Type B pancreatic cell (in vitro differentiated cells): Measurements from ENCODE around the gene EMSY. TPM values are rescaled to one million over a fixed set of nuclear protein-coding genes. Genes with fewer than 3 reads are reported as not detected.

ENCODE experiments used
- DNase-seq: peaks from one replicate; pipeline ENCODE4 v3.0.0; 2021; ENCODE audit warnings: mixed read lengths; ENCODE audit not compliant: unreplicated experiment; ENCODE audit errors: extremely low spot score
- H3K27ac Mint-ChIP-seq: 2 replicates; pipeline ENCODE4 v1.8.0; 2021; ENCODE audit warnings: mild to moderate bottlenecking, mixed read lengths
- H3K27me3 Mint-ChIP-seq: 2 replicates; pipeline ENCODE4 v1.8.0; 2021; ENCODE audit warnings: mixed read lengths
- H3K36me3 Mint-ChIP-seq: 2 replicates; pipeline ENCODE4 v1.8.0; 2021; ENCODE audit warnings: mixed read lengths
- H3K4me1 Mint-ChIP-seq: one replicate; pipeline ENCODE4 v1.8.0; 2021; ENCODE audit warnings: mixed read lengths; ENCODE audit not compliant: unreplicated experiment
- H3K4me3 Mint-ChIP-seq: 2 replicates; pipeline ENCODE4 v1.8.0; 2021; ENCODE audit warnings: mild to moderate bottlenecking, mixed read lengths
- H3K9me3 Mint-ChIP-seq: 2 replicates; pipeline ENCODE4 v1.8.0; 2021; ENCODE audit warnings: mixed read lengths
- CTCF ChIP-seq: fragments of 200-600 bp; sonication (generic); conservative IDR thresholded peaks from 2 replicates; pipeline ENCODE4 v1.5.0; 2021; ENCODE audit warnings: antibody characterized with exemption, mild to moderate bottlenecking
- total RNA-seq: library from RNA; stranded (reverse); gene quantifications from 2 replicates; pipeline ENCODE4 v1.2.1, GENCODE V29; 2021; ENCODE audit warnings: low replicate concordance

The EMSY gene
- total RNA-seq, 1 donor from 2014 or later: 32.3 TPM

GRCh38 chr11:76554767-76555166 is 109.9 kb downstream of the EMSY start:
- H3K4me3 Mint-ChIP-seq: no peak overlapping the region
- DNase-seq: no peak
- no peak overlapping the region for H3K27ac Mint-ChIP-seq
- H3K9me3 Mint-ChIP-seq: peaks cover 8% of the 10 kb centered on the region
- peaks cover 6% of the 10 kb centered on the region for H3K36me3 Mint-ChIP-seq
- H3K27me3 Mint-ChIP-seq: peaks cover 7% of the 10 kb centered on the region
- H3K4me1 Mint-ChIP-seq: no peaks in the 10 kb centered on the region
- no peak for TF ChIP-seq CTCF

DNA sequence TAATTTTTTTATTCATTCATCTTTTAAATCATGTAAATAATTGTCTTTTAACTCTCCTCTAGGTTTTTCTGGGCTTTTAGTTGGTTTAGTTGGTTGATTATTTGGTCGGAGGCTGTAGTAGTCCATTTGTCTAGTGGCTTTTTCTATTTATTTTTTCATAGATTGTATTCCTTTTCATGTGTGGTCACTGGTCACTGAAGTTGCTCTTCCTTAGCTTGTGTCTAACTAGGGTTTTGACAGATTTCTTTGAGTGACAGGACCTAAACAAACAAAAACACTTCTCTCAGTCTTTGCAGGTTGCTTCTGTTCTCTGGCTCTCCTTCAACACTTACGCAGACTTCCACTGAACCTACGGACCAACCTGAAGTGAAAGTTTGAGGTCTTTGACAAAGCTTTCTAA is 112.6 kb downstream of the EMSY start:
- H3K4me1 Mint-ChIP-seq: peaks cover 4% of the 10 kb centered on the region

GRCh38 chr11:76558473-76558872 is 113.7 kb downstream of the EMSY start:
- H3K9me3 Mint-ChIP-seq: peaks cover 8% of the 10 kb centered on the region
- no peak overlapping the region for H3K27ac Mint-ChIP-seq
- no peak for DNase-seq
- no peak overlapping the region for H3K4me3 Mint-ChIP-seq
- peaks cover 4% of the 10 kb centered on the region for H3K4me1 Mint-ChIP-seq
- H3K27me3 Mint-ChIP-seq: peaks cover 10% of the 10 kb centered on the region
- no peak for TF ChIP-seq CTCF
- H3K36me3 Mint-ChIP-seq: no peaks in the 10 kb centered on the region

More for the DNA sequence above, 112.6 kb downstream of the EMSY start:
- H3K27ac Mint-ChIP-seq: no peak overlapping the region
- peaks cover 10% of the 10 kb centered on the region for H3K27me3 Mint-ChIP-seq
- peaks cover 8% of the 10 kb centered on the region for H3K9me3 Mint-ChIP-seq
- H3K36me3 Mint-ChIP-seq: peaks cover 6% of the 10 kb centered on the region
- no peak for DNase-seq
- no peak for TF ChIP-seq CTCF
- no peak overlapping the region for H3K4me3 Mint-ChIP-seq

DNA sequence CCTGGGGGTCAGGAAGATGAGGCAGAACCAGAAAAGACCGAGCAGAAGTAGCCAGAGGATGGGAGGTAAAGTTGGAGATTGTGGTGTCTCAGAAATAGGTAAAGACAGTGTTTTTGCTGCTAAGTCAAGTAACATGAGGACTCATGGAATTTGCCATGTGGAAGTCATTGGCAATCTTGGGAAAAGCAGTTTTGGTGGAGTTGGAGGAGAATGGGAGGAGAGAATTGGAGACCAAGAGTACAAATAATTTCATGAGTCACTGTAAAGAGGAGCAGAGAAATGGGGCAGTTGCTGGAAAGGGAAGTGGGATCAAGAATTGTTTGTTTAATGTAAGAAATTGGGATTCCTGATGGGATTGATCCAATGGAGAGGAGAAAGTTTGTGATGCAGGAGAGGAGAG is 114.1 kb downstream of the EMSY start:
- H3K27me3 Mint-ChIP-seq: peaks cover 10% of the 10 kb centered on the region
- TF ChIP-seq CTCF: no peak
- no peak for DNase-seq
- H3K27ac Mint-ChIP-seq: no peak overlapping the region
- peaks cover 4% of the 10 kb centered on the region for H3K4me1 Mint-ChIP-seq
- H3K4me3 Mint-ChIP-seq: no peak overlapping the region
- no peaks in the 10 kb centered on the region for H3K36me3 Mint-ChIP-seq
- H3K9me3 Mint-ChIP-seq: peaks cover 8% of the 10 kb centered on the region

- Mint-ChIP-seq H3K36me3 (no peaks in the 10 kb centered on the region), H3K27ac (no peak overlapping the region), H3K4me1 (peaks cover 4% of the 10 kb centered on the region), H3K9me3 (peaks cover 11% of the 10 kb centered on the region), H3K27me3 (peaks cover 10% of the 10 kb centered on the region), H3K4me3 (no peak overlapping the region)
- TF ChIP-seq CTCF: no peak
- no peak for DNase-seq
Measured at GRCh38 chr11:76559346-76559745, 114.5 kb downstream of the EMSY start.

- no peaks in the 10 kb centered on the region for H3K36me3 Mint-ChIP-seq
- H3K4me3 Mint-ChIP-seq: no peak overlapping the region
- peaks cover 14% of the 10 kb centered on the region for H3K9me3 Mint-ChIP-seq
- no peak overlapping the region for H3K27ac Mint-ChIP-seq
- TF ChIP-seq CTCF: no peak
- no peak for DNase-seq
- H3K27me3 Mint-ChIP-seq: peaks cover 10% of the 10 kb centered on the region
- peaks cover 4% of the 10 kb centered on the region for H3K4me1 Mint-ChIP-seq
Measured at GRCh38 chr11:76560219-76560618, 115.4 kb downstream of the EMSY start.
